Tibial nerve (tissue), 4 donors: ENCODE data around the gene CA12. TPM values are rescaled to one million over a fixed set of nuclear protein-coding genes. Genes with fewer than 3 reads are reported as not detected.

ENCODE experiments used
- DNase-seq, 2 donors: peaks; one replicate each; pipeline ENCODE4 v3.0.0-alpha.2; 2019; ENCODE audit warnings: low spot score in 2 of 2
- H3K27ac ChIP-seq, 4 donors: fragments of 200-600 bp; sonication (generic) in 3 of 4; one replicate each; pipeline ENCODE4 v1.5.1; 2017 to 2019; ENCODE audit warnings: mild to moderate bottlenecking in 1 of 4
- H3K27me3 ChIP-seq, 2 donors: fragments of 200-600 bp; sonication (generic) in 1 of 2; one replicate each; pipeline versions ENCODE4 v1.5.1 to v1.6.0; 2017 to 2019
- H3K36me3 ChIP-seq, 3 donors: fragments of 200-600 bp; sonication (generic); one replicate each; pipeline ENCODE4 v1.5.1; 2018 to 2019
- H3K4me1 ChIP-seq, 4 donors: fragments of 200-600 bp; sonication (generic) in 3 of 4; one replicate each; pipeline ENCODE4 v1.5.1; 2017 to 2019
- H3K4me3 ChIP-seq, 4 donors: fragments of 200-600 bp; sonication (generic) in 3 of 4; one replicate each; pipeline ENCODE4 v1.5.1; 2017 to 2019; ENCODE audit warnings: mild to moderate bottlenecking in 1 of 4, moderate library complexity in 1 of 4
- H3K9me3 ChIP-seq, 4 donors: fragments of 200-600 bp; sonication (generic) in 3 of 4; one replicate each; pipeline ENCODE4 v1.5.1; 2017 to 2019
- EP300 ChIP-seq, 2 donors: sonication (generic); formaldehyde crosslinking; IDR thresholded peaks; one replicate each; pipeline ENCODE4 v1.6.1; 2017; ENCODE audit warnings: antibody characterized with exemption in 2 of 2, mild to moderate bottlenecking in 1 of 2
- POLR2A ChIP-seq, 2 donors: fragments of 450-650 bp; IDR thresholded peaks; one replicate each; pipeline ENCODE4 v1.6.1; 2017; ENCODE audit warnings: antibody characterized with exemption in 2 of 2, mild to moderate bottlenecking in 2 of 2, moderate library complexity in 2 of 2
- WGBS, 2 donors: methylation state at CpG; one replicate each; pipeline ENCODE4 v1.1.5; 2018; 5-methylcytosine and 5-hydroxymethylcytosine counted together
- total RNA-seq, 4 donors: library from RNA; depleted of rRNA; stranded (reverse); fragments of >200 nt; gene quantifications; one replicate each; pipeline ENCODE4 v1.1.0, GENCODE V29; 2016
- TF ChIP-seq, protein P1 (sequence below), 5 experiments: fragments of 200-600 bp in 3 of 5; fragments of 450-650 bp in 2 of 5; sonication (generic) in 3 of 5; IDR thresholded peaks; one replicate each; pipeline ENCODE4 v1.5.1; 2016 to 2019; ENCODE audit warnings: antibody characterized with exemption in 5 of 5, mild to moderate bottlenecking in 3 of 5, moderate library complexity in 2 of 5

Gene CA12
- total RNA-seq, 4 donors from 2014 or later: 0.22 to 2.5 (median 1.1) TPM

DNA sequence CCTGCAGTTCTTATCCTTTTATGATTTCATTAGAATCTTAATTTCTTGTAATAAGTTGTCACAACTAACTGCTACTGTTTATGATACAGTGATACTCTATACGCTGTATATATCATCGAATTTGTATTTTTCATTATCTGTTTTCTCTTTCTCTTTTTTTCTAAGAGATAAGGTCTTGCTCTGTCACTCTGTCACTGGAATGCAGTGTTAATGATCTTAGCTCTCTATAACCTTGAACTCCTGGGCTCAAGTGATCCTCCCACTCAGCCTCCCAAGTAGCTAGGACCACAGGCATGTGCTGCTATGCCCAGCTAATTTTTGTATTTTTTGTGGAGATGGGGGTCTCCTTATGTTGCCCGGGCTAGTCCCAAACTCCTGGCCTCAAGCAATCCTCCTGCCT, 89.4 kb downstream of the CA12 start:
- Histone ChIP-seq H3K27ac (peak overlapping the region in 1 of 4 donors; percentile 42), H3K4me1 (peaks cover 0 to 23% (median 2%) of the 10 kb centered on the region in 4 donors), H3K9me3 (no peaks in the 10 kb centered on the region), H3K4me3 (no peak overlapping the region), H3K27me3 (no peaks in the 10 kb centered on the region), H3K36me3 (peaks cover 0 to 42% (median 0%) of the 10 kb centered on the region in 3 donors)
- 94 to 99% methylated on average over 3 of the region's 3 CpGs for WGBS, 2 donors
- TF ChIP-seq EP300 (IDR thresholded peaks at IDR 0.05) (no peak), POLR2A (IDR thresholded peaks at IDR 0.05) (no peak)
- TF ChIP-seq, protein P1, sequence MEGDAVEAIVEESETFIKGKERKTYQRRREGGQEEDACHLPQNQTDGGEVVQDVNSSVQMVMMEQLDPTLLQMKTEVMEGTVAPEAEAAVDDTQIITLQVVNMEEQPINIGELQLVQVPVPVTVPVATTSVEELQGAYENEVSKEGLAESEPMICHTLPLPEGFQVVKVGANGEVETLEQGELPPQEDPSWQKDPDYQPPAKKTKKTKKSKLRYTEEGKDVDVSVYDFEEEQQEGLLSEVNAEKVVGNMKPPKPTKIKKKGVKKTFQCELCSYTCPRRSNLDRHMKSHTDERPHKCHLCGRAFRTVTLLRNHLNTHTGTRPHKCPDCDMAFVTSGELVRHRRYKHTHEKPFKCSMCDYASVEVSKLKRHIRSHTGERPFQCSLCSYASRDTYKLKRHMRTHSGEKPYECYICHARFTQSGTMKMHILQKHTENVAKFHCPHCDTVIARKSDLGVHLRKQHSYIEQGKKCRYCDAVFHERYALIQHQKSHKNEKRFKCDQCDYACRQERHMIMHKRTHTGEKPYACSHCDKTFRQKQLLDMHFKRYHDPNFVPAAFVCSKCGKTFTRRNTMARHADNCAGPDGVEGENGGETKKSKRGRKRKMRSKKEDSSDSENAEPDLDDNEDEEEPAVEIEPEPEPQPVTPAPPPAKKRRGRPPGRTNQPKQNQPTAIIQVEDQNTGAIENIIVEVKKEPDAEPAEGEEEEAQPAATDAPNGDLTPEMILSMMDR (IDR thresholded peaks at IDR 0.05): no peak
- DNase-seq: no peak

- H3K27ac ChIP-seq: peak overlapping the region in 1 of 4 donors; percentile 42
- H3K36me3 ChIP-seq: peaks cover 0 to 49% (median 0%) of the 10 kb centered on the region in 3 donors
These were observed 90.1 kb downstream of the CA12 start for GRCh38 chr15:63291507-63291906.

DNA sequence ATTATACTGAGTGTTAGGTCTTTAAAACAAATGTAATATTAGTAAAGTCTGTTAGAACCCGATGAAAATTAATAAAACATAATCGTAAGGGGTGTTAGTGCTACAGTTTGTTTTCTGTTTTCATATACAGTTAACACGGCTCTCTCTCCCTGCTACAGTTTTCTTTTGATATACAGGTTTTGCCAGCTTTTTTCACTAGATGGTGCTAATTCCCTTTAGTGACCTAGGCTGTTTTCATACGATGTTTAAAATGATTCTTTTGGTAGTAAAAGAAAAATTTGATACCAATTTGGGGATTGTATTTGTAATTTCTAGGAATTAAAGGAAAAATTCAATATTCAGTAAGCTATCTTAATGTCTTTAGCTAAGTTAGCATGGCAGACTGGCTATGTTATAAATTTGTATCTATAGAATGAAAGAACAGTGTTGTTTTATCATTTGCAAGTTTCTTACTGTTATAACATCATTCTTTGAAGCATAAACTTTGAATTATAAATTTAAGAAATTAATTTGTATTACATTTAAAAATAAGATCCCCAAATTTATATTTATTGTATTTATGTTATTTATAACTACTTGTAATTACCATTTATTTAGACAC, 92.8 kb downstream of the CA12 start:
- Histone ChIP-seq H3K27ac (peak overlapping the region in 2 of 4 donors; percentile 11 to 14), H3K4me3 (no peak overlapping the region), H3K9me3 (no peaks in the 10 kb centered on the region), H3K36me3 (peaks cover 0 to 54% (median 0%) of the 10 kb centered on the region in 3 donors), H3K27me3 (no peaks in the 10 kb centered on the region), H3K4me1 (peaks cover 0 to 23% (median 2%) of the 10 kb centered on the region in 4 donors)
- TF ChIP-seq EP300 (IDR thresholded peaks at IDR 0.05) (no peak), POLR2A (IDR thresholded peaks at IDR 0.05) (no peak)
- TF ChIP-seq, protein P1 (IDR thresholded peaks at IDR 0.05): peak; percentile 49 to 71 (median 59)
- peak in 1 of 2 donors; percentile 24 for DNase-seq
- WGBS, 2 donors: 1% methylated on average over 4 of the region's 4 CpGs

More at GRCh38 chr15:63291507-63291906, 90.1 kb downstream of the CA12 start:
- Histone ChIP-seq H3K4me3 (no peak overlapping the region), H3K9me3 (no peaks in the 10 kb centered on the region), H3K27me3 (no peaks in the 10 kb centered on the region), H3K4me1 (peaks cover 0 to 23% (median 2%) of the 10 kb centered on the region in 4 donors)
- TF ChIP-seq, protein P1 (IDR thresholded peaks at IDR 0.05): no peak
- TF ChIP-seq POLR2A (IDR thresholded peaks at IDR 0.05) (no peak), EP300 (IDR thresholded peaks at IDR 0.05) (peak in 1 of 2 donors; percentile 29)
- DNase-seq: no peak

GRCh38 chr15:63288342-63288741, 93.3 kb downstream of the CA12 start:
- no peaks in the 10 kb centered on the region for H3K27me3 ChIP-seq
- H3K9me3 ChIP-seq: no peaks in the 10 kb centered on the region
- H3K4me3 ChIP-seq: no peak overlapping the region
- 28 to 35% methylated on average over 1 of the region's 1 CpG for WGBS, 2 donors
- H3K4me1 ChIP-seq: peaks cover 0 to 23% (median 2%) of the 10 kb centered on the region in 4 donors
- no peak for DNase-seq
- H3K36me3 ChIP-seq: peaks cover 0 to 52% (median 0%) of the 10 kb centered on the region in 3 donors
- TF ChIP-seq, protein P1 (IDR thresholded peaks at IDR 0.05): no peak
- TF ChIP-seq EP300 (IDR thresholded peaks at IDR 0.05) (no peak), POLR2A (IDR thresholded peaks at IDR 0.05) (no peak)
- H3K27ac ChIP-seq: peak overlapping the region in 2 of 4 donors; percentile 11 to 14

DNA sequence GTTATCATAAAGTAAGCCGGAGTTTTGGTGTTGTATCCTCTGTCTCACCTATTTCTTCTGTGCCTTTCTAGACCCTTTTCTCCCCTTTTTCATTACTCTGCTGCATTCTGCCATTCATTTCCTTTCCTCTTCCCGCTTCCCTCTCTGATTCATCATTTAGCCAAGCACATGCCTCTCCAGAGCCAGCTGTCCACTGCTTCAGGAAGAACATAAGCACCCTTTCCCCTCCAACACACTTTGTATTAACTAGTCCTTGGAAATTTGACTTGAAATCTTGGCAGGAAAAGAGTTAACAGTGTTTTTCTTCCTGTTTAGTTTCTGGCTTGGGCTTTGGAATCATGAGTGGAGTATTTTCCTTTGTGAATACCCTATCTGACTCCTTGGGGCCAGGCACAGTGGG, 94.5 kb downstream of the CA12 start:
- 71 to 73% methylated on average over 2 of the region's 2 CpGs for WGBS, 2 donors
- peak overlapping the region in 1 of 4 donors; percentile 7 for H3K27ac ChIP-seq
- TF ChIP-seq, protein P1 (IDR thresholded peaks at IDR 0.05): no peak
- TF ChIP-seq POLR2A (IDR thresholded peaks at IDR 0.05): no peak
- no peak for TF ChIP-seq EP300 (IDR thresholded peaks at IDR 0.05)
- H3K4me3 ChIP-seq: no peak overlapping the region
- H3K9me3 ChIP-seq: no peaks in the 10 kb centered on the region
- peaks cover 0 to 55% (median 0%) of the 10 kb centered on the region in 3 donors for H3K36me3 ChIP-seq
- peaks cover 0 to 23% (median 4%) of the 10 kb centered on the region in 4 donors for H3K4me1 ChIP-seq
- no peaks in the 10 kb centered on the region for H3K27me3 ChIP-seq
- DNase-seq: no peak
